ENCODE data around the gene KCNB1.

DNA sequence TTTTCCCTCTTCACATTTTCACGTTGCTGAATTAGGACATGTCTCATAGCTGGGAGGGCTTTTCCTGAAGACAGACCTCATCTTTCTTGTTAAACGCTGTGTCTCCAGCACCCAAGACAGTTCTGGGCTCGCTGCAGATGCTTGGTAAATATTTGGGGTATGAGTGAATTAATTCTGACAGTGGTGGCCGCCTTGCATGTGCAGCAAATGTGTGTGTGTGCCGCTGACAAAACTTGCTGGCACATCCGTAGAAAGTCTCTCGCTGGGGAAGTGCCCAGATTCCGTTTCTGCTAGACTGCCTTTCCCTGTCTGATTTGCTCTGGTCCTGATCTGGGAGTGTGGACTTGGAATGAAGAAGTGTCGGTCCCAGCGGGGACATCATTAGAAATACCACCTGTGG lies 156.4 kb downstream of the KCNB1 start:
- TF ChIP-seq, protein P1, sequence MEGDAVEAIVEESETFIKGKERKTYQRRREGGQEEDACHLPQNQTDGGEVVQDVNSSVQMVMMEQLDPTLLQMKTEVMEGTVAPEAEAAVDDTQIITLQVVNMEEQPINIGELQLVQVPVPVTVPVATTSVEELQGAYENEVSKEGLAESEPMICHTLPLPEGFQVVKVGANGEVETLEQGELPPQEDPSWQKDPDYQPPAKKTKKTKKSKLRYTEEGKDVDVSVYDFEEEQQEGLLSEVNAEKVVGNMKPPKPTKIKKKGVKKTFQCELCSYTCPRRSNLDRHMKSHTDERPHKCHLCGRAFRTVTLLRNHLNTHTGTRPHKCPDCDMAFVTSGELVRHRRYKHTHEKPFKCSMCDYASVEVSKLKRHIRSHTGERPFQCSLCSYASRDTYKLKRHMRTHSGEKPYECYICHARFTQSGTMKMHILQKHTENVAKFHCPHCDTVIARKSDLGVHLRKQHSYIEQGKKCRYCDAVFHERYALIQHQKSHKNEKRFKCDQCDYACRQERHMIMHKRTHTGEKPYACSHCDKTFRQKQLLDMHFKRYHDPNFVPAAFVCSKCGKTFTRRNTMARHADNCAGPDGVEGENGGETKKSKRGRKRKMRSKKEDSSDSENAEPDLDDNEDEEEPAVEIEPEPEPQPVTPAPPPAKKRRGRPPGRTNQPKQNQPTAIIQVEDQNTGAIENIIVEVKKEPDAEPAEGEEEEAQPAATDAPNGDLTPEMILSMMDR (conservative IDR thresholded peaks at IDR 0.05; ENCODE audit: low read depth, low read length): no peak
- TF ChIP-seq RCOR1 (IDR thresholded peaks at IDR 0.05; ENCODE audit: insufficient replicate concordance, low read length): no peak
- no peak for TF ChIP-seq RAD21 (IDR thresholded peaks at IDR 0.05; ENCODE audit: low read length)
- no peak for TF ChIP-seq POLR2A (IDR thresholded peaks at IDR 0.05; ENCODE audit: low read depth, low read length)
- no peak for TF ChIP-seq MXI1 (IDR thresholded peaks at IDR 0.05; ENCODE audit: borderline replicate concordance, low read depth, low read length)
- TF ChIP-seq, protein P2, sequence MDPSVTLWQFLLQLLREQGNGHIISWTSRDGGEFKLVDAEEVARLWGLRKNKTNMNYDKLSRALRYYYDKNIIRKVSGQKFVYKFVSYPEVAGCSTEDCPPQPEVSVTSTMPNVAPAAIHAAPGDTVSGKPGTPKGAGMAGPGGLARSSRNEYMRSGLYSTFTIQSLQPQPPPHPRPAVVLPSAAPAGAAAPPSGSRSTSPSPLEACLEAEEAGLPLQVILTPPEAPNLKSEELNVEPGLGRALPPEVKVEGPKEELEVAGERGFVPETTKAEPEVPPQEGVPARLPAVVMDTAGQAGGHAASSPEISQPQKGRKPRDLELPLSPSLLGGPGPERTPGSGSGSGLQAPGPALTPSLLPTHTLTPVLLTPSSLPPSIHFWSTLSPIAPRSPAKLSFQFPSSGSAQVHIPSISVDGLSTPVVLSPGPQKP (IDR thresholded peaks at IDR 0.05; ENCODE audit: borderline replicate concordance, low read depth, low read length): no peak
- TF ChIP-seq MAFK (IDR thresholded peaks at IDR 0.05; ENCODE audit: low read depth, low read length): no peak

Measured in IMR-90 (cell line).